ENCODE data around the gene GAB1.
A peak's percentile ranks its signal among the peaks of the same experiment; 100 is the strongest.

GAB1 gene

DNA sequence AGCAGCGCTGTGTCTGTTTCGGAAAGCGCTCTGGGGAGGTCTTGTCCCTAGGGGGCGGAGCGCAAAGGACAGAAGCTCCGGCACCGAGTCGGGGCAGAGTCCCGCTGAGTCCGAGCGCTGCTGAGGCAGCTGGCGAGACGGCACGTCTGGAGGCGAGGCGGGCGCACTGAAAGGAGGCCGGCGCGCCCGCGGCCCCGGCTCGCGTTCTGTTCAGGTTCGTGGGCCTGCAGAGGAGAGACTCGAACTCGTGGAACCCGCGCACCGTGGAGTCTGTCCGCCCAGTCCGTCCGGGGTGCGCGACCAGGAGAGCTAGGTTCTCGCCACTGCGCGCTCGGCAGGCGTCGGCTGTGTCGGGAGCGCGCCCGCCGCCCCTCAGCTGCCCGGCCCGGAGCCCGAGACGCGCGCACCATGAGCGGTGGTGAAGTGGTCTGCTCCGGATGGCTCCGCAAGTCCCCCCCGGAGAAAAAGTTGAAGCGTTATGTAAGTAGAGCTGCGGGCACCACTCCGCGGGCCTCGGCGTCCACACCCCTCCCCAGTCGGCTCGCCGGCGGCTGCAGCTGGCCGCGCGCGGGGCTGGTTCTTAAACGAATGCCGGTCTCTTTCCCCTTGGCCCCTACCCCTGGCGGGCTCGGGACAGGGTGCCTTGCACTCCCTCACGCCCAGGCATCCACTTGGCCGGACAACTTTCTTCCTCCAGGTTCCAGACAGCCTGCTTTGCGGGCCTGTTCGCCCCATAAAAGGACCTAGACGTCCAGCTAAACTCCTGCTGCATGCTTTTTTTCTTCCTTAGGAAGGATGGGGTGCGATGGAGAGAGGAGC, at the start of gene GAB1:
Gene GAB1 (plus strand): TSS at position 96 of the 819 bp plus-strand sequence. CDS start 313 bp downstream, at position 409.
- H3K36me3 Mint-ChIP-seq: peaks cover 2% of the 10 kb centered on the region
- CTCF ChIA-PET: no interaction called here

DNA sequence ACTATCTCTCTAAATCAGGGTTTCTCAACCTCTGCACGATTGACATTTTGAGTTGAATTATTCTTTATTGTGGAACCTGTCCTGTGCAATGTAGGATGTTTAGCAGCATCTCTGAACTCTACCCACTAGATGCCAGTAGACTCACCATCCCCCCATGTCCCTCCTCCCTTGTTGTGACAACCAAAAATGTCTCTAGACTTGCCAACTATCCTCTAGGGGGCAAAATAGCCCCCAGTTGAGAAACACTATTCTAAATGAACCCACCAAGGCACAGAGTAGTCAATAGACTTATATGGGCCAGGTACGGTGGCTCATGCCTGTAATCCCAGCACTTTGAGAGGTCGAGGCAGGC, 49.1 kb upstream of the GAB1 start:
- no peak overlapping the region for H3K27ac Mint-ChIP-seq
- no peak for DNase-seq
- no peaks in the 10 kb centered on the region for H3K36me3 Mint-ChIP-seq
- no peaks in the 10 kb centered on the region for H3K4me1 Mint-ChIP-seq
- CTCF ChIA-PET: no interaction called here
- no peaks in the 10 kb centered on the region for H3K9me3 Mint-ChIP-seq
- no peak overlapping the region for H3K4me3 Mint-ChIP-seq
- H3K27me3 Mint-ChIP-seq: no peaks in the 10 kb centered on the region

More for the DNA sequence above, at the start of gene GAB1:
- no peak within 1 kb of the TSS for H3K27ac Mint-ChIP-seq
- H3K4me3 Mint-ChIP-seq: peak within 1 kb of the TSS; percentile 77
- peaks cover 9% of the 10 kb centered on the region for H3K4me1 Mint-ChIP-seq
- peaks cover 80% of the 10 kb centered on the region for H3K27me3 Mint-ChIP-seq
- H3K9me3 Mint-ChIP-seq: no peaks in the 10 kb centered on the region
- DNase-seq: peak; percentile 54

DNA sequence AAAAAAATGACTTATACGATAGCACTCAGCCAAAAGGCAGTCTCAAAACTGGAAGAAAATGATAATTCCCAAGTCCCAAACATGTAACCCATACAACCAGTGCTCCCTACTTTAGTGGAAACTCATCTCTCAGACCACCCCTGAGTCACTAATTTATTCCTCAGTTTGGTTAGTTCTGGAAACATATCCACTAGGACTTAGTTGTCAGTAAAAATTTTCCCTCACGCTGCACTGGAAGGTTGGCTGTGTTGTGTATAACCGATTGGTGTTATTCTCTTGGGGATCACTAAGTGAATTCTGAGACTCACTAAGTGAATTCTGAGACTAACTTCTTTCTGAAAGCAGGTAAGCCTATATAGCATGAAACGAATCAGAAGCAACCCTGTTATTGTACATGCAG, 48.5 kb upstream of the GAB1 start:
- Mint-ChIP-seq H3K4me1 (no peaks in the 10 kb centered on the region), H3K4me3 (no peak overlapping the region), H3K27ac (no peak overlapping the region), H3K27me3 (no peaks in the 10 kb centered on the region), H3K9me3 (no peaks in the 10 kb centered on the region), H3K36me3 (no peaks in the 10 kb centered on the region)
- CTCF ChIA-PET: no interaction called here
- no peak for DNase-seq

DNA sequence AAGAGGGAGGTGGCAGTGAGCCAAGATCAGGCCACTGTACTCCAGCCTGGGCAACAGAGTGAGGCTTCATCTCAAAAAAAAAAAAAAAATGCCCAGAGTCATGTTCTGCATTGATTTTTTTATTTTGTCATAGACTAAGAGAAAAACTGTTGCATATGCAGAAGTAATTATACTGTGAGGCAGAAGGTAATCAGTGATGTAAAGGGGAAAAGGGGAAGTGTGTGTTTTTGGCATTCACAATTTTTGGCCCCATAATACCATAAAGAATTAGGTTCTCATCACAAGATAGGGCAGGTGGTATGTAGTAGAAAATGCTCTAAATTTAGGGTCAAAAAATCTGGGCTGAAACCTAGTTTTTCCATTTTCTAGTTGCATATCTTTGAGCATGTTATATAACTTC, 47.3 kb upstream of the GAB1 start:
- no peak for DNase-seq
- CTCF ChIA-PET: no interaction called here
- Mint-ChIP-seq H3K4me3 (no peak overlapping the region), H3K9me3 (no peaks in the 10 kb centered on the region), H3K27me3 (no peaks in the 10 kb centered on the region), H3K4me1 (no peaks in the 10 kb centered on the region), H3K27ac (no peak overlapping the region), H3K36me3 (no peaks in the 10 kb centered on the region)

DNA sequence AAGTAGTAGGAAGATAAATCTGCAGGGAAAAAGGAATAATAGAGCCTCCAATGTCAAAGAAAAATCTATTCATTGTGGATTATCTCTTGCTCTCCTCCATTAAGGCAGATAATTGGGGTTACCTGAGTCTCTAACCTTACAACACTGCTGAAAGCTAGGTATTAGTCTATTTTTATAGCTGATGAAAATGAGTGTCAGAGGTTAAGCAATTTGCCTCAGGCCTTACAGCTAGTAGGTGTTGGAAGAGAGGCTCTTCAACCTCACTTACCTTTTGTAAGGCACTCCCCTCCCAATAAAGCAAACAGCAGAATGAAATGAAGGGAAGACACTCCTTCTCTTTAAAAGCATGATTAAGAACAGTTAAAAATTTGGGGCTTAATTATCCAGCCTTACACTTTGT, 45.4 kb upstream of the GAB1 start:
- CTCF ChIA-PET: interaction anchor here (0.6 kb wide), 1 partner anchor 301 kb away, joined by 4 read pairs; no protein-coding TSS in a partner anchor
- Mint-ChIP-seq H3K4me3 (no peak overlapping the region), H3K36me3 (no peaks in the 10 kb centered on the region), H3K27me3 (no peaks in the 10 kb centered on the region), H3K4me1 (no peaks in the 10 kb centered on the region), H3K9me3 (no peaks in the 10 kb centered on the region), H3K27ac (no peak overlapping the region)
- no peak for DNase-seq

DNA sequence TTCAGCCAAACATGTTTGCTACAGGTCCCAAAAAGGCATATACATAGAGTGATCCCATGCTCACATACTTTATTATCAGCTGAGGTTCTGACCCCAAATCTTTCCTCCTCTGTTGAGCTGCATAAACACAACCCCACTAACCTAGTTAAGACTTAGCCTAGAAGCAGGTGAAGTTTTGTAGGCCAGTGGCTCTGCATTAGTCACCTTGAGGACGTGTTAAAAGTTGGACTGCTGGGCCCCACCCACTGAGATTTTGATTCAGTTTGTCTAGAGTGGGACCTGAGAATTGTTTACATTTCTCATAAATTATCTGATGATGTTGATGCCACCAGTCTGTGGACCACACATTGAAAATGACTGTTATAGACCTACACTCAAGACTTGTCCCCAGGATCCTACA, 43.8 kb upstream of the GAB1 start:
- DNase-seq: no peak
- Mint-ChIP-seq H3K4me3 (no peak overlapping the region), H3K27me3 (no peaks in the 10 kb centered on the region), H3K4me1 (no peaks in the 10 kb centered on the region), H3K27ac (no peak overlapping the region), H3K36me3 (no peaks in the 10 kb centered on the region), H3K9me3 (no peaks in the 10 kb centered on the region)
- CTCF ChIA-PET: no interaction called here

DNA sequence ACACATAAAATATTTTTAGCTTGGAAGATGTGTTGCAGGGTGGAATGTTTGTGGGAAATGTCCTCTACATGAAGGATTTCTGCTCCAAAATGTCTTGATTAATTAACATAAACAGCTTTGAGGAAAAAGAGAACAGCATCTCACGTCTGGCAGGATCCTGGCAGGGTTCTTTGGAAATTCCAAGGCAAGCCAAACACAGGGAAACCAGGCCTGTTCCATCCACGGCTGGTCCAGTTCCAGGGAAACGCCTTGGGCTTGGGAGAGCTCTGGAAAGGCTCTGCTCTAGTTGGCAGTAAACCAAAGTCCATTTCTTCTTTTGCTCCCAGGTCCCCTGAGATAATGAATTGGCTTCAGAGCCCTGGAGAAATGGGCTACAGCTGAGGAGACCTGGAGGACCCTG, 42.4 kb upstream of the GAB1 start:
- Mint-ChIP-seq H3K4me1 (no peaks in the 10 kb centered on the region), H3K36me3 (no peaks in the 10 kb centered on the region), H3K4me3 (no peak overlapping the region), H3K27me3 (no peaks in the 10 kb centered on the region), H3K27ac (no peak overlapping the region), H3K9me3 (no peaks in the 10 kb centered on the region)
- CTCF ChIA-PET: no interaction called here
- no peak for DNase-seq

DNA sequence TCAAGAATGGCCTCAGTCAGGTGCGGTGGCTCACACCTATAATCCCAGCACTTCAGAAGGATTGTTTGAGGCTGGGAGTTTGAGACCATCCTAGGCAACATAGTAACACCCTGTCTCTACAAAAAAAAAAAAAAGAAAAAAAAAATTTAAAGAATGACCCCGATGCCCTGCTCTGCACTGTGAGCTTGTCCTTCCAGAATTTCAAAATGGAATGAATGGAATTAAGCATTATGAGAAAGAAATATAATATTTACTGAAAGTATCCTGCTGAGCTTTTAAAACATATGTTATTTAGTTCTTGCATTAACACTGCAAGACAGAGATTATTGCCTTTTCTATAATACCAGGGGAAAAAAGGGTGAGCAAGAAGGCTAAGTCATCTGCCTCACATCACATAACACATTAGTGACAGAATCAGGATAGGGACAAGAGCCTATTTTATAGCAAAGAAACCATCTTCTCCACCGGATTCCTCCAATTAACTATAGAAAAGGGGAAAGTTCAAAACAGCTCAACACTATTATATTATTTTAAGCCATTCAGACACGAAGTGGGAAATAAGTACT, 41.9 kb upstream of the GAB1 start:
- Mint-ChIP-seq H3K4me3 (no peak overlapping the region), H3K4me1 (no peaks in the 10 kb centered on the region), H3K36me3 (no peaks in the 10 kb centered on the region), H3K9me3 (no peaks in the 10 kb centered on the region), H3K27ac (no peak overlapping the region), H3K27me3 (no peaks in the 10 kb centered on the region)
- no peak for DNase-seq
- CTCF ChIA-PET: no interaction called here

DNA sequence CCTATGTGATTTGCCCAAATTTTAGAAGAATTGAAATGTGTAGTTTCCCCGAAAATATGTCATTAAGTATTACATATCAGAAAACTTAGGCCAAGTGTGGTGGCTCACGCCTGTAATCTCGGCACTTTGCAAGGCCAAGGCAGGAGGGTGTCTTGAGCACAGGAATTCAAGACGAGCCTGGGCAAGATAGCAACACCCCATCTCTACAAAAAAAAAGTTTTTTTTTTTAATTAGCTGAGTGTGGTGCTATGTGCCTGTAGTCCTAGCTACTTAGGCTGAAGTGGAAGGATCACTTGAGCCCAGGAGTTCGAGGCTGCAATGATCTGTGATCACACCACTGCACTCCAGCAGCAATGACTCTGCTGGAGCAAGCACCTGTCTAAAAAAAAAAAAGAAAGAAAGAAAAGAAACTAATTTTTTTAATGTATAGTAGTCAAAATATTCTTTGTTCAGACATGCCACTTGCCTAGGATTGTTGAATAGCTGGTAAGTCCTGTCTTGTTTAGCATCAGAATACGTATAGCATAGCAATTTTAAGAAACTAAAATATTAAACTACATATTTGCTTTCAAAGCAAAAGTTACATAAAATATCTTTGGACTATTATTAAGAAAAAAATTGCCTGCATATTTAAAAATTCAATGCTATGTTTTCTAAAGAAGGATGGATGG, 40.1 kb upstream of the GAB1 start:
- CTCF ChIA-PET: no interaction called here
- no peaks in the 10 kb centered on the region for H3K27me3 Mint-ChIP-seq

DNA sequence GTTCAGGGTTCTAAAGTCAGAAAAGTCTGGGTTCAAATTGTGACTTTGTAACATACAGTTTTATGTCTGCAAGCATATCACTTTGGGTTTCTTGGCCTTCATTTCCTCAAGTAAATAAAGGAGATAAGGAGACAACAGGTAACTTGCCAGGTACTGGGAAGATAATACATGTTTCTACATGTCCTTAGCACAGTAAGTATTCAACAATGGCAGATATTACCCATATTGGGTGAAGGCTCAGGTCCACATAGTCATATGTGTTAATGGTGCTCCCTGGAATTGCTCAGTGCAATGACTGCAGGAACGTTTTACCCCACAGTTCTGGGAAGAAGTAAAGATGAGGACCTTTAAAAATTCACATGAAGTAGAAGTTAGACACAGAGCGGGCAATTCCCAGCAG, 35.8 kb upstream of the GAB1 start:
- no peaks in the 10 kb centered on the region for H3K4me1 Mint-ChIP-seq
- H3K36me3 Mint-ChIP-seq: no peaks in the 10 kb centered on the region
- H3K4me3 Mint-ChIP-seq: no peak overlapping the region
- CTCF ChIA-PET: no interaction called here
- DNase-seq: no peak
- no peaks in the 10 kb centered on the region for H3K9me3 Mint-ChIP-seq
- no peaks in the 10 kb centered on the region for H3K27me3 Mint-ChIP-seq
- no peak overlapping the region for H3K27ac Mint-ChIP-seq

More for the DNA sequence above, 40.1 kb upstream of the GAB1 start:
- Mint-ChIP-seq H3K9me3 (no peaks in the 10 kb centered on the region), H3K27ac (no peak overlapping the region), H3K4me3 (no peak overlapping the region), H3K36me3 (no peaks in the 10 kb centered on the region), H3K4me1 (no peaks in the 10 kb centered on the region)
- no peak for DNase-seq

DNA sequence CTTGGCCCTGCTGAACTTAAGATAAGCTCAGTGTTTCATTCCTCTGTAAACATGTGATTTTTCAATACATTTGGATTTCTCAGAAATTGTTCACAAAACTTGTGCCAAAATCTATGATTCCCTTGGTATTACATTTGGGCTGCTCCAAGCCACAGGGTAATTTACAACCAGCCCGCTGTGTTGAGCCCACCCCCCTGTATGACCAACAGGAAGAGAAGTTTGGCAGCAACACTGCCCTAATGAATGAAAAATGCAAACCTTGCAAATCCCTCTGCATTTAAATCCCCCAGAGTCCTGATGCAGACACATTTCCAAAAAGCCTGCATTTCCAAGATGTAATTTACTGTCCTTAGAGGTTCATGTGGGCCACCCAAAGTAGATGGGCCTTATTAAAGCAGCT, 34.1 kb upstream of the GAB1 start:
- H3K27ac Mint-ChIP-seq: no peak overlapping the region
- no peaks in the 10 kb centered on the region for H3K27me3 Mint-ChIP-seq
- H3K36me3 Mint-ChIP-seq: no peaks in the 10 kb centered on the region
- CTCF ChIA-PET: no interaction called here
- no peak overlapping the region for H3K4me3 Mint-ChIP-seq
- H3K4me1 Mint-ChIP-seq: no peaks in the 10 kb centered on the region
- no peaks in the 10 kb centered on the region for H3K9me3 Mint-ChIP-seq
- DNase-seq: no peak

DNA sequence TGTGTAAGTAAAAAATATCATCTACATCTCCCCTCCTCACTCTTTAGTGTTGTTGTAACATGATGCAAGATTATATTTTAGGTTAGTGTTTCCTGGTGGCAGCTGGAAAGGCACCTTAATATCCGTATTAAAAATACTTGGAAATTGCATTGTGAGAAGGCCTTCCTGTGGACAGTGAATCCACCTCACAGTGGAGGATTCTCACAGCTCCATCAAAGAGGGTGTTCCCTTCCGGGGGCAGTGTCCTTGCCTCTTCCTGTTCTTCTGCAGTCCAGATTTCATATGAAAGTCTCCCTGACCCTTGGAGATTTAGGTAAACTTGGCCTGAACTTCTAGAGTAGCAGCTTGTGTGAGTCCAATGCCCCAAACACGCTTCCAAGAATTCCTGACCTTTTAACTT, 29.9 kb upstream of the GAB1 start:
- H3K4me1 Mint-ChIP-seq: no peaks in the 10 kb centered on the region
- no peak overlapping the region for H3K4me3 Mint-ChIP-seq
- peaks cover 4% of the 10 kb centered on the region for H3K27me3 Mint-ChIP-seq
- H3K9me3 Mint-ChIP-seq: no peaks in the 10 kb centered on the region
- DNase-seq: no peak
- H3K27ac Mint-ChIP-seq: no peak overlapping the region
- no peaks in the 10 kb centered on the region for H3K36me3 Mint-ChIP-seq
- CTCF ChIA-PET: no interaction called here

DNA sequence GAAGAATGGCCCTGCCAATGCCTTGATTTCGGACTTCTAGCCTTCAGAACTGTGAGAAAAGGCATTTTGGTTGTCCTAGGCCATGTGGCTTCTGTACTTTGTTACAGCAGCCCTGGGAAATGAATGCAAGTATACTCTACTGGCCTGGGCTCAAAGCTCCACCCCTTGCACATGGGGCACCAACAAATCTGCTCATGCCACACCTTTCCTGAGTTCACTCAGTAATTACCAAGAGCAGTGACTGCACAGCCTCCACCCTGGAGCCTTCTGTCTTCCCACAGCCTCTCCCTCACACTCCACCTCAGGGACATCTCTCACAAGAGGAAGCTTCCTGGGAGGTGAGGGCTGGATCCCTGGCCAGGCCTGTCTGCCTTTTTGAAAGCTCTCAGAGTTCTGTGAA, 29.1 kb upstream of the GAB1 start:
- H3K9me3 Mint-ChIP-seq: no peaks in the 10 kb centered on the region
- no peak overlapping the region for H3K27ac Mint-ChIP-seq
- H3K36me3 Mint-ChIP-seq: no peaks in the 10 kb centered on the region
- DNase-seq: no peak
- peaks cover 4% of the 10 kb centered on the region for H3K27me3 Mint-ChIP-seq
- CTCF ChIA-PET: no interaction called here
- H3K4me1 Mint-ChIP-seq: no peaks in the 10 kb centered on the region
- no peak overlapping the region for H3K4me3 Mint-ChIP-seq

DNA sequence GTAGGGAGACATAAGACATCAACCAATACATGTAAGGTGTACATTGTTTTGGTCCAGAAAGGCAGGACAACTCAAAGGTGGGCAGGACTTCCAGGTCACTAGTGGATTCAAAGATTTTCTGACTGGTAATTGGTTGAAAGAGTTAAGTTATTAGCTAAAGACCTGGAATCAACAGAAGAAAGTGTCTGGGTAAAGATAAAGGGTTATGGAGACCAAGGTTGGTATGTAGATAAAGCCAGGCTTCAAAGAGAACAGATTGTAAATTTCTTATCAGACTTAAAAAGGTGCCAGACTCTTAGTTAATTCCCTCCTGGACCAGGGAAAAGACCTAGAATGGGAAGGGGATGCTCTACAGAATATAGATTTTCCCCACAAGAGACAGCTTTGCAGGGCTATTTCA, 28.3 kb upstream of the GAB1 start:
- peaks cover 4% of the 10 kb centered on the region for H3K27me3 Mint-ChIP-seq
- CTCF ChIA-PET: no interaction called here
- DNase-seq: no peak
- H3K9me3 Mint-ChIP-seq: no peaks in the 10 kb centered on the region
- H3K27ac Mint-ChIP-seq: no peak overlapping the region
- no peaks in the 10 kb centered on the region for H3K36me3 Mint-ChIP-seq
- H3K4me3 Mint-ChIP-seq: no peak overlapping the region
- H3K4me1 Mint-ChIP-seq: no peaks in the 10 kb centered on the region

DNA sequence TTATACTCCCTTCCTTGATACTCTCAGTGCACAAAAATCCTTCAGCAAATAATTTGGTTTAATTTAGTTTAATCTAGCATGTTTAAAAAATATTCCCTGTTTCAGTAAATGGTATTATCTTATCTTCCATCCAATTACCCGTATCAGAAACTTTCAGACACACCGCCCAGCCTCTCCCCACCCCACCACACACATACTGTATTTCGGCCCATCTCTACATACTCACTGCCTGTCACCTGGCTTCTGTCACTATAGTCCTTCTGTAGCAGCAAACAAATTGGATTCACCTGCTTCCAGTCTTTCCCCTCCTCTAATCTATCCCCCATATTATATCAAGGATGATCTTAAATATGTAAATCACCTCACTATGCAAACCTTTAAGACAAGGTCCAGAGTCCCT, 24.8 kb upstream of the GAB1 start:
- CTCF ChIA-PET: no interaction called here
- H3K36me3 Mint-ChIP-seq: no peaks in the 10 kb centered on the region
- DNase-seq: no peak
- H3K4me3 Mint-ChIP-seq: no peak overlapping the region
- peaks cover 4% of the 10 kb centered on the region for H3K27me3 Mint-ChIP-seq
- no peaks in the 10 kb centered on the region for H3K9me3 Mint-ChIP-seq
- H3K27ac Mint-ChIP-seq: no peak overlapping the region
- no peaks in the 10 kb centered on the region for H3K4me1 Mint-ChIP-seq

Data from activated naive CD4-positive, alpha-beta T cell treated with anti-CD3 and anti-CD28 coated beads, Interleukin-2, amount 10 ng/mL, durations not matched to agents 7 days and 5 days (primary cell).